Testis (tissue), 3 donors: ENCODE data around the gene PAXIP1. TPM values are rescaled to one million over a fixed set of nuclear protein-coding genes. Genes with fewer than 3 reads are reported as not detected.
"Not testable (repeated sequence)": the region's sequence is repeated elsewhere in the genome, so short reads cannot be mapped to it uniquely, and the experiment has no call there.

Experiments
- DNase-seq: peaks from one replicate; pipeline ENCODE4 v3.0.0-alpha.2; 2019
- H3K27ac ChIP-seq, 2 donors: fragments of 200-600 bp; sonication (generic); one replicate each; pipeline ENCODE4 v1.5.1; 2019
- H3K27me3 ChIP-seq: fragments of 200-600 bp; sonication (generic); one replicate; pipeline ENCODE4 v1.5.1; 2019
- H3K36me3 ChIP-seq: fragments of 200-600 bp; sonication (generic); one replicate; pipeline ENCODE4 v1.5.1; 2017; ENCODE audit warnings: low read depth; ENCODE audit errors: missing control alignments
- H3K4me1 ChIP-seq: fragments of 200-600 bp; sonication (generic); one replicate; pipeline ENCODE4 v1.5.1; 2019
- H3K4me3 ChIP-seq, 2 donors: fragments of 200-600 bp; sonication (generic); one replicate each; pipeline ENCODE4 v1.5.1; 2017 to 2019
- H3K9me3 ChIP-seq: fragments of 200-600 bp; sonication (generic); one replicate; pipeline ENCODE4 v1.5.1; 2017
- CTCF ChIP-seq, 3 experiments: fragments of 450-650 bp in 2 of 3; fragments of 200-600 bp in 1 of 3; sonication (generic) in 1 of 3; IDR thresholded peaks; one replicate each; pipeline ENCODE4 v1.5.1; 2016 to 2019; ENCODE audit warnings: antibody characterized with exemption in 3 of 3, mild to moderate bottlenecking in 2 of 3, moderate library complexity in 1 of 3
- POLR2A ChIP-seq: fragments of 450-650 bp; IDR thresholded peaks from one replicate; pipeline ENCODE4 v1.6.1; 2017; ENCODE audit warnings: antibody characterized with exemption, mild to moderate bottlenecking, moderate library complexity
- WGBS, 2 donors: methylation state at CpG; one replicate each; pipeline ENCODE4 v1.1.5; 2018; 5-methylcytosine and 5-hydroxymethylcytosine counted together
- intact Hi-C: fragments of 100-400 bp; cut with DNase I; formaldehyde crosslinking; loops from one replicate; pipeline ENCODE4 v1.15.1; 2023; ENCODE audit warnings: low total_unique reads
- polyA plus RNA-seq: library from polyadenylated mRNA; stranded (reverse); fragments of 350-450 nt; fragmentation: Illumina TruSeq; extraction: RNeasy Lipid Tissue Mini Kit (QIAGEN cat#74804); gene quantifications from one replicate; pipeline ENCODE4 v1.2.3, GENCODE V29; 2014; ENCODE audit warnings: low read depth, low replicate concordance; ENCODE audit not compliant: insufficient read depth
- total RNA-seq, 2 donors: library from RNA; depleted of rRNA; stranded (reverse); fragments of >200 nt; gene quantifications; one replicate each; pipeline ENCODE4 v1.2.3, GENCODE V29; 2016

Gene PAXIP1
- total and polyA plus RNA-seq, 3 donors from 2014 or later, result 24.2 to 39.4 (median 37.2) TPM

- no peak for TF ChIP-seq CTCF (IDR thresholded peaks at IDR 0.05)
- TF ChIP-seq POLR2A, result no peak
- H3K27ac ChIP-seq, result no peak overlapping the region
- H3K27me3 ChIP-seq, result no peaks in the 10 kb centered on the region
- no peak for DNase-seq
- 86 to 89% methylated on average over 2 of the region's 2 CpGs for WGBS, 2 donors
- no peaks in the 10 kb centered on the region for H3K9me3 ChIP-seq
- no peak overlapping the region for H3K4me3 ChIP-seq
- H3K4me1 ChIP-seq, result no peaks in the 10 kb centered on the region
- intact Hi-C loops, result no loop called here
- H3K36me3 ChIP-seq, result no peaks in the 10 kb centered on the region
These were observed 60.2 kb downstream of the PAXIP1 start for GRCh38 chr7:154942691-154943090.

- intact Hi-C loops, result no loop called here
- Histone ChIP-seq H3K4me1 (no peaks in the 10 kb centered on the region), H3K4me3 (no peak overlapping the region), H3K27me3 (no peaks in the 10 kb centered on the region), H3K36me3 (no peaks in the 10 kb centered on the region), H3K9me3 (no peaks in the 10 kb centered on the region), H3K27ac (no peak overlapping the region)
- 54 to 67% methylated on average over 1 of the region's 1 CpG for WGBS, 2 donors
- no peak for TF ChIP-seq CTCF (IDR thresholded peaks at IDR 0.05)
- no peak for TF ChIP-seq POLR2A
- no peak for DNase-seq
These were observed 65.1 kb downstream of the PAXIP1 start for GRCh38 chr7:154937837-154938236.

- H3K9me3 ChIP-seq, H3K36me3 ChIP-seq, H3K27ac ChIP-seq, H3K27me3 ChIP-seq, H3K4me3 ChIP-seq, DNase-seq, intact Hi-C loops, H3K4me1 ChIP-seq: not testable (repeated sequence)
- WGBS, 2 donors, result 78 to 83% methylated on average over 5 of the region's 5 CpGs
These were observed 68.5 kb downstream of the PAXIP1 start for GRCh38 chr7:154934353-154934952.

- intact Hi-C loops, result no loop called here
- Histone ChIP-seq H3K9me3 (no peaks in the 10 kb centered on the region), H3K36me3 (no peaks in the 10 kb centered on the region), H3K27ac (no peak overlapping the region), H3K27me3 (no peaks in the 10 kb centered on the region), H3K4me3 (no peak overlapping the region), H3K4me1 (peaks cover 5% of the 10 kb centered on the region)
- TF ChIP-seq POLR2A (no peak), CTCF (IDR thresholded peaks at IDR 0.05) (no peak)
- DNase-seq, result no peak
- WGBS, 2 donors, result 87 to 96% methylated on average over 2 of the region's 2 CpGs
These were observed 71.0 kb downstream of the PAXIP1 start for GRCh38 chr7:154931906-154932305.

- Histone ChIP-seq H3K4me1 (peaks cover 5% of the 10 kb centered on the region), H3K4me3 (peak overlapping the region; percentile 55 to 67), H3K27me3 (no peaks in the 10 kb centered on the region), H3K27ac (peak overlapping the region; percentile 87 to 91), H3K36me3 (no peaks in the 10 kb centered on the region), H3K9me3 (no peaks in the 10 kb centered on the region)
- TF ChIP-seq POLR2A, result no peak
- no peak for TF ChIP-seq CTCF (IDR thresholded peaks at IDR 0.05)
- WGBS, 2 donors, result 51 to 53% methylated on average over 9 of the region's 9 CpGs
- no peak for DNase-seq
- intact Hi-C loops, result no loop called here
These were observed 73.8 kb downstream of the PAXIP1 start for GRCh38 chr7:154929006-154929726.
